ENCODE measurements around the gene PCNX3. TPM values are rescaled to one million over a fixed set of nuclear protein-coding genes. Genes with fewer than 3 reads are reported as not detected.

PCNX3 gene
- total and polyA plus RNA-seq, 2 of the 4 experiments (the other 2 are of a cell fraction) = 5.6 to 33.2 TPM

DNA sequence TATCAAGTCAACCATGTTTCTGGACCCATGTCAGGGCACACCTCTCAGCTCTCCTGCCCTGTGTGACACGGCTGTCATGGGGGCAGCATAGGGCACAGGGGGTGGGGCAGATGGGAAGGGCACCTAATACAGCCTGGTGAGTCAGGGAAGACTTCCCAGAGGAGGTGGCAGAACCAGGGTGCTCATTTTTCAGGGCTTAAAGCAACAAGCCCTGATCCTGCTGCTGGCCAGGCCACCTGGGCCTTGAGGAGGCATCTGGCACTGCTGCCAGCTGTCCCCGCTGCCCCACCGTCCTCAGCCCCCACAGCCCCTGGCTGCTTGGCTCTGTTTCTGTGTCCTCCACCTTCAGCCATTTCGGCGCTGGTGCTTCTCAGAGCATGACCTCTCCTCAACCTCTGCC is 5.9 kb upstream of the PCNX3 start:
- no peak overlapping the region for H3K4me2 ChIP-seq (ENCODE audit: low read depth, low read length)
- no peak overlapping the region for H2BK20ac ChIP-seq (ENCODE audit: low read depth, low read length)
- 84% methylated on average over 3 of the region's 5 CpGs; no CpG with 5 or more reads in 1 of the 2 experiments for WGBS, 2 experiments (ENCODE audit: extremely low coverage in 2 of 2, insufficient read length in 1 of 2)
- POLR2A ChIA-PET (ENCODE audit: unreplicated experiment) = interaction anchor here (0.6 kb wide), 1 partner anchor 187 kb away, joined by 3 read pairs; the partner anchor contains the start of gene NEAT1
- H3K9ac ChIP-seq (ENCODE audit: low read depth, low read length) = no peak overlapping the region
- no peak overlapping the region for H3K23ac ChIP-seq (ENCODE audit: low read depth, low read length)
- H4K20me1 ChIP-seq (ENCODE audit: insufficient read depth, low read length) = peaks cover 40% of the 10 kb centered on the region
- H2AK5ac ChIP-seq (ENCODE audit: low read depth, low read length) = no peak overlapping the region
- H3K56ac ChIP-seq (ENCODE audit: extremely low read depth, insufficient read depth, low read length) = no peak overlapping the region
- TF ChIP-seq BHLHE40 (IDR thresholded peaks at IDR 0.05; ENCODE audit: low read depth, low read length) (no peak), RAD21 (IDR thresholded peaks at IDR 0.05; ENCODE audit: low read length) (no peak), MAZ (IDR thresholded peaks at IDR 0.05; ENCODE audit: borderline replicate concordance, low read depth, low read length) (no peak), CHD1 (IDR thresholded peaks at IDR 0.05; ENCODE audit: low read depth, low read length) (no peak), SMC3 (IDR thresholded peaks at IDR 0.05; ENCODE audit: low read depth, low read length) (no peak), CEBPB (IDR thresholded peaks at IDR 0.05; ENCODE audit: low read depth, low read length) (no peak), FOS (IDR thresholded peaks at IDR 0.05; ENCODE audit: low read depth, low read length) (no peak), POLR2A (IDR thresholded peaks at IDR 0.05; ENCODE audit: low read depth, low read length) (no peak), NFE2L2 (IDR thresholded peaks at IDR 0.05; ENCODE audit: low read depth, low read length) (no peak), MAFK (IDR thresholded peaks at IDR 0.05; ENCODE audit: low read depth, low read length) (no peak), CTCF (conservative IDR thresholded peaks at IDR 0.05; ENCODE audit: low read depth, low read length) (no peak), RCOR1 (IDR thresholded peaks at IDR 0.05; ENCODE audit: insufficient replicate concordance, low read length) (no peak), MXI1 (IDR thresholded peaks at IDR 0.05; ENCODE audit: borderline replicate concordance, low read depth, low read length) (no peak), RFX5 (IDR thresholded peaks at IDR 0.05; ENCODE audit: low read depth, low read length) (no peak)
- TF ChIP-seq, protein P1, sequence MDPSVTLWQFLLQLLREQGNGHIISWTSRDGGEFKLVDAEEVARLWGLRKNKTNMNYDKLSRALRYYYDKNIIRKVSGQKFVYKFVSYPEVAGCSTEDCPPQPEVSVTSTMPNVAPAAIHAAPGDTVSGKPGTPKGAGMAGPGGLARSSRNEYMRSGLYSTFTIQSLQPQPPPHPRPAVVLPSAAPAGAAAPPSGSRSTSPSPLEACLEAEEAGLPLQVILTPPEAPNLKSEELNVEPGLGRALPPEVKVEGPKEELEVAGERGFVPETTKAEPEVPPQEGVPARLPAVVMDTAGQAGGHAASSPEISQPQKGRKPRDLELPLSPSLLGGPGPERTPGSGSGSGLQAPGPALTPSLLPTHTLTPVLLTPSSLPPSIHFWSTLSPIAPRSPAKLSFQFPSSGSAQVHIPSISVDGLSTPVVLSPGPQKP (IDR thresholded peaks at IDR 0.05; ENCODE audit: borderline replicate concordance, low read depth, low read length) = no peak
- TF ChIP-seq, protein P2, sequence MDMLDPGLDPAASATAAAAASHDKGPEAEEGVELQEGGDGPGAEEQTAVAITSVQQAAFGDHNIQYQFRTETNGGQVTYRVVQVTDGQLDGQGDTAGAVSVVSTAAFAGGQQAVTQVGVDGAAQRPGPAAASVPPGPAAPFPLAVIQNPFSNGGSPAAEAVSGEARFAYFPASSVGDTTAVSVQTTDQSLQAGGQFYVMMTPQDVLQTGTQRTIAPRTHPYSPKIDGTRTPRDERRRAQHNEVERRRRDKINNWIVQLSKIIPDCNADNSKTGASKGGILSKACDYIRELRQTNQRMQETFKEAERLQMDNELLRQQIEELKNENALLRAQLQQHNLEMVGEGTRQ (IDR thresholded peaks at IDR 0.05; ENCODE audit: low read depth, low read length) = no peak
- no peaks in the 10 kb centered on the region for H3K27me3 ChIP-seq (ENCODE audit: control insufficient read depth, insufficient read depth, low read length)
- dilution Hi-C loops (cut with HindIII; ENCODE audit: low sequenced_read_pairs, unreplicated experiment) = no loop called here
- no peaks in the 10 kb centered on the region for H3K9me3 ChIP-seq (ENCODE audit: control insufficient read depth, insufficient read depth, low read length)
- H4K91ac ChIP-seq (ENCODE audit: insufficient read depth, low read depth, low read length) = no peak overlapping the region
- H4K8ac ChIP-seq (ENCODE audit: low read depth in 2 of 2, low read length in 2 of 2) = no peak overlapping the region
- peaks cover 26% of the 10 kb centered on the region for H3K36me3 ChIP-seq (ENCODE audit: control insufficient read depth, insufficient read depth, low read length)
- ATAC-seq (ENCODE audit: low read depth) = no peak
- H3K27ac ChIP-seq (ENCODE audit: insufficient read depth, low read length) = no peak overlapping the region
- 0 out of 2 replicates have a peak, but pooled peaks cover 14% of the 10 kb centered on the region for H3K9me1 ChIP-seq (ENCODE audit: insufficient read depth, low read length)
- peaks cover 13 to 78% of the 10 kb centered on the region in 2 experiments for H3K79me1 ChIP-seq (ENCODE audit: low read depth in 1 of 2, low read length in 2 of 2)
- H4K5ac ChIP-seq (ENCODE audit: low read depth, low read length) = no peak overlapping the region
- H2BK5ac ChIP-seq (ENCODE audit: low read depth, low read length, poor library complexity, severe bottlenecking) = no peak overlapping the region
- no peak overlapping the region for H2AFZ ChIP-seq (replicated peaks; ENCODE audit: low read length, poor library complexity)
- CTCF ChIA-PET = no interaction called here
- BruUV-seq (replicated peaks) = no TSS peak
- no peak overlapping the region for H2AK9ac ChIP-seq (replicated peaks; ENCODE audit: low read depth, low read length, poor library complexity)
- in situ Hi-C loops (cut with MboI; ENCODE audit: low sequenced_read_pairs) = no loop called here
- no peak overlapping the region for H3K18ac ChIP-seq (ENCODE audit: low read depth, low read length)
- H2BK120ac ChIP-seq (ENCODE audit: low read depth, low read length) = no peak overlapping the region
- DNase-seq = no peak
- intact Hi-C loops (cut with micrococcal nuclease) = loop anchor here (5.0 kb wide), 1 partner anchor 37 kb away; the partner anchor contains the start of genes FAM89B and ZNRD2
- no peak overlapping the region for H3K4ac ChIP-seq (ENCODE audit: low read depth, low read length)
- peaks cover 21% of the 10 kb centered on the region for H3K4me1 ChIP-seq (ENCODE audit: control insufficient read depth, insufficient read depth, low read length)
- no peak overlapping the region for H3K4me3 ChIP-seq (ENCODE audit: insufficient read depth, low read depth, low read length)
- no peak overlapping the region for H2BK15ac ChIP-seq (ENCODE audit: low read depth, low read length)
- no peak overlapping the region for H3K14ac ChIP-seq (replicated peaks; ENCODE audit: low read depth, low read length)
